ENCODE measurements around the gene MED13. TPM values are rescaled to one million over a fixed set of nuclear protein-coding genes. Genes with fewer than 3 reads are reported as not detected.

The MED13 gene
- total and polyA plus RNA-seq, 4 donors = 4.8 to 80.4 (median 47.5) TPM

DNA sequence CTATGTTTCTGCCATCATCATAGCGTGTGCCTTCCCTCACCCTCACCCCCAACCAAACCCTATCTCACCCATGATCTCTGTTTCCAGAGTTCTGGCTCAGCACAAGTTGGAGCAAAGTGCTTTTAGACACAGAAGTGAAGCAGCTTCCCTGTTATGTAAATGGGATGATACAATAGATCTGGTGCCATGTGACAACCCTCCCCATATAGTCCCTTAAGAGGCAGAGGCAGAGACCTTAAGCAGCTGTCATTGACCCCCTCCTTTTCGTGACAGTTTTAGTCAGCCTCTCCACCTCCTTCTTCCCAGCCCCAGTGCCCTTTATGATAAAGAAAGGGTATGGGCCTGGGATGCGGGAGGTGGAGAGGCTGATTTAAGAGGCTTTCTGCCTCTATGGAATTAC lies 40.3 kb upstream of the MED13 start:
- 88 to 89% methylated on average over 3 of the region's 3 CpGs for WGBS, 2 donors
- Histone ChIP-seq H3K27ac (ENCODE audit: low read depth in 1 of 2, low read length in 2 of 2) (peak overlapping the region; percentile 69 to 97), H3K4me3 (ENCODE audit: low read length in 2 of 2) (no peak overlapping the region), H3K9me3 (ENCODE audit: control insufficient read depth, low read length) (no peaks in the 10 kb centered on the region), H3K27me3 (ENCODE audit: control insufficient read depth in 1 of 2, insufficient read depth in 2 of 2, low read length in 1 of 2) (no peaks in the 10 kb centered on the region), H3K36me3 (ENCODE audit: control insufficient read depth in 1 of 2, insufficient read depth in 2 of 2, low read length in 1 of 2) (no peaks in the 10 kb centered on the region), H3K4me1 (ENCODE audit: control insufficient read depth in 1 of 2, insufficient read depth in 2 of 2, low read length in 2 of 2) (peaks cover 0 to 8% of the 10 kb centered on the region in 2 donors)
- intact Hi-C loops (cut with DNase I) = no loop called here
- ATAC-seq (ENCODE audit: low FRiP score) (no peak), DNase-seq (no peak)

DNA sequence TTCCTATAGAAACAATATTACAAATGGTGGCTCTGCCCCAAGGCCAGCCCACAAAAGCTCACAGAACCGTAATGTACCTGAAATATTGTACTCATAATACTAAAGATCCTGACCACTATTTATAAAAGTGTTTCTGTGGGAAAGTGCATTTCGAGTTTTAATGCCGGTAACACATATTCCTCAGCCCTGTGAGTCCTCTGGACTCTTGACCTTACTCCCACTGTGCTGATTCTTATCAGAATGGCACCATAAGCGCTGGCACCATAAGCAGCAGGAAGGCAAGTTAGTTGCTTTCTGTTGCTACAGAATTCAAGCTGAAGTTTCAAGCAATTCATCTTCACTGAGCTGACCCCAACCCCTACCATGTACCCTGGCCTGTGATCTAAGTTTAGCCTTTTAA lies 36.4 kb upstream of the MED13 start:
- Histone ChIP-seq H3K27ac (ENCODE audit: low read depth in 1 of 2, low read length in 2 of 2) (no peak overlapping the region), H3K36me3 (ENCODE audit: control insufficient read depth in 1 of 2, insufficient read depth in 2 of 2, low read length in 1 of 2) (no peaks in the 10 kb centered on the region), H3K9me3 (ENCODE audit: control insufficient read depth, low read length) (no peaks in the 10 kb centered on the region), H3K4me3 (ENCODE audit: low read length in 2 of 2) (no peak overlapping the region), H3K4me1 (ENCODE audit: control insufficient read depth in 1 of 2, insufficient read depth in 2 of 2, low read length in 2 of 2) (peaks cover 0 to 8% of the 10 kb centered on the region in 2 donors), H3K27me3 (ENCODE audit: control insufficient read depth in 1 of 2, insufficient read depth in 2 of 2, low read length in 1 of 2) (no peaks in the 10 kb centered on the region)
- DNase-seq (no peak), ATAC-seq (ENCODE audit: low FRiP score) (no peak)
- WGBS, 2 donors = 38 to 50% methylated on average over 3 to 4 of the region's 4 CpGs
- intact Hi-C loops (cut with DNase I) = no loop called here

DNA sequence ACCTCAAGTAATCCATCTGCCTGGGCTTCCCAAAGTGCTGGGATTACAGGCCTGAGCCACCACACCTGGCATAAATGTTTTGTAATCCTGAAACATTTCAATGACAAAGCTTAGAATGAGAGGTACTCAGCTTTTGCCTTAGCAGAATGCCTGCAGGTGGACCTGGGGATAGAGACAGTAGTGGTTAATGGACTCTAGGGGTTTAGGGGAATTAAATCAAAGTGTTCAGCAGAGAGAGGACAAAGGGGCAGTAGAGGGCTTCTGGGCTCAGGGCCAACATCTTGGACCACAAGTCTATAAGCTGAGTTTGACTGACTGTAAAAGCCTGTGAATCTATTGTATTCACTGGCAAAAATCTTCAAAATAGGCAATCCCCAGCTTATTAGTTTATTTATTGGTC lies 36.0 kb upstream of the MED13 start:
- Histone ChIP-seq H3K27me3 (ENCODE audit: control insufficient read depth in 1 of 2, insufficient read depth in 2 of 2, low read length in 1 of 2) (no peaks in the 10 kb centered on the region), H3K4me1 (ENCODE audit: control insufficient read depth in 1 of 2, insufficient read depth in 2 of 2, low read length in 2 of 2) (peaks cover 0 to 8% of the 10 kb centered on the region in 2 donors), H3K36me3 (ENCODE audit: control insufficient read depth in 1 of 2, insufficient read depth in 2 of 2, low read length in 1 of 2) (no peaks in the 10 kb centered on the region), H3K9me3 (ENCODE audit: control insufficient read depth, low read length) (no peaks in the 10 kb centered on the region), H3K4me3 (ENCODE audit: low read length in 2 of 2) (no peak overlapping the region), H3K27ac (ENCODE audit: low read depth in 1 of 2, low read length in 2 of 2) (no peak overlapping the region)
- ATAC-seq (ENCODE audit: low FRiP score) (no peak), DNase-seq (no peak)
- intact Hi-C loops (cut with DNase I) = no loop called here

DNA sequence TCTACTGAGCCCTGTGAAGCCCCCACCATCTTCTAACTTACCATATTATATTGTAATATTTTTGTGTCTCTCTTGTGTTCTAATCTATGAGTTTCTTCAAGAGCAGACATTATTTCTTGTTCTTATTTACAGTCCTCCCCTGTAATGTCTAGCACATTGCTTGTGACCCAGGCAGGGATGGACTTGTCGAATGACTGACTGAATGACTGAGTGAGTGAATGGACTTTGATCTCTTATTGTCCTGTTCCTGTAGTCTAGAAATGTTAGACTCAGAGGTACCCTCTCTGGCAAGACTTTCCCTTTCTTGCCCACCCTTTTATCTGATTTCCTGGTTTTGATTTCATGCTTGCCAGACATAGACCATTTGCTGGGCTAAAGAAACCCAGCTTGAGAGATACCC lies 35.0 kb upstream of the MED13 start:
- Histone ChIP-seq H3K27ac (ENCODE audit: low read depth in 1 of 2, low read length in 2 of 2) (no peak overlapping the region), H3K4me1 (ENCODE audit: control insufficient read depth in 1 of 2, insufficient read depth in 2 of 2, low read length in 2 of 2) (peaks cover 0 to 3% of the 10 kb centered on the region in 2 donors), H3K4me3 (ENCODE audit: low read length in 2 of 2) (no peak overlapping the region), H3K9me3 (ENCODE audit: control insufficient read depth, low read length) (no peaks in the 10 kb centered on the region), H3K36me3 (ENCODE audit: control insufficient read depth in 1 of 2, insufficient read depth in 2 of 2, low read length in 1 of 2) (no peaks in the 10 kb centered on the region), H3K27me3 (ENCODE audit: control insufficient read depth in 1 of 2, insufficient read depth in 2 of 2, low read length in 1 of 2) (no peaks in the 10 kb centered on the region)
- intact Hi-C loops (cut with DNase I) = no loop called here
- ATAC-seq (ENCODE audit: low FRiP score) (no peak), DNase-seq (no peak)
- 95 to 97% methylated on average over 1 of the region's 1 CpG for WGBS, 2 donors

DNA sequence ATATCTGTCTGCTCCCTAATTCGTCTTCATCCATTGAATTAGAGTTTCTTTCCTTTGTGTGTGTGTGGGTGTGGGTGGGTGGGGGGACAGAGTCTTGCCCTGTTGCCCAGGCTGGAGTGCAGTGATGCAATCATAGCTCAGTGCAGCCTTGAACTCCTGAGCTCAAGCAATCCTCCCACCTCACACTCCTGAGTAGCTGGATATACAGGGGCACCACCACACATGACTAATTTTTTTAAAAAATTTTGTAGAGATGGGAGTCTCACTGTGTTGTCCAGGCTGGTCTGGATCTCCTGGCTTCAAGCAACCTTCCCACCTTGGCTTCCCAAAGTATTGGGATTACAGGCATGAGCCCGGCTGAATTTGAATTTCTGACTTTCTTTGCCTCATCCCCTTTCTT lies 34.5 kb upstream of the MED13 start:
- DNase-seq (no peak), ATAC-seq (ENCODE audit: low FRiP score) (no peak)
- WGBS, 2 donors = 92 to 94% methylated on average over 2 of the region's 2 CpGs
- Histone ChIP-seq H3K27me3 (ENCODE audit: control insufficient read depth in 1 of 2, insufficient read depth in 2 of 2, low read length in 1 of 2) (no peaks in the 10 kb centered on the region), H3K4me3 (ENCODE audit: low read length in 2 of 2) (no peak overlapping the region), H3K27ac (ENCODE audit: low read depth in 1 of 2, low read length in 2 of 2) (no peak overlapping the region), H3K4me1 (ENCODE audit: control insufficient read depth in 1 of 2, insufficient read depth in 2 of 2, low read length in 2 of 2) (peaks cover 0 to 2% of the 10 kb centered on the region in 2 donors), H3K36me3 (ENCODE audit: control insufficient read depth in 1 of 2, insufficient read depth in 2 of 2, low read length in 1 of 2) (no peaks in the 10 kb centered on the region), H3K9me3 (ENCODE audit: control insufficient read depth, low read length) (no peaks in the 10 kb centered on the region)
- intact Hi-C loops (cut with DNase I) = no loop called here

DNA sequence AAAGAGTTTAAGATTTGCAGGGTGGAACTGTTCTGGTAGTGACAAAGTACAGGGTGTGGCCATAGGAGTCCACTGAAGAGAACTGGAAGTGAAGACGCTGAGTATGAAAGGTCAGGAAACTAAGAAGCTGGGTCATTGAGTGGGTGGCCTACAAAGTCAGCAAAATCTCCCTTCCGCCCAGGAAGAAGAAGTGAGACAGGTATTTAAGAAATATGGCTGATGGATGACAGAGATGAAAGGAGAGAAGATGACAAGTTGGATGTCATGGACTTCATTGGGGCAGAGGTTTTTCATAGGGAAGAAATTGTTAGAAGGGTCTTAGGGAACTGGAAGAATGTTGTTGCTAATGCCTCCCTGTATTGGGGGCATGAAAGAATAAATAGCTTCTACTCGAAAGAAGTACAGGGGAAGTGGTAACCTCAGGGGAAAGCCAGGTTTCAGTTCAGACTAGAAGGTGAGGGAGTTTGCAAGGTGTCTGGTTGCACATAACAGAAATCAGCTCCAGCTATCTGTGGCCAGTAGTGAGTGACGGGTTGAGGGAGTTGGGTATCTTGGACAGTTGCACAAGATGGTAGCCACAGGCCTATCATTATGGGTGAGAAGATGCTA lies 33.6 kb upstream of the MED13 start:
- no peak overlapping the region for H3K4me3 ChIP-seq (ENCODE audit: low read length in 2 of 2)
- intact Hi-C loops (cut with DNase I) = no loop called here
- WGBS, 2 donors = 88 to 94% methylated on average over 4 of the region's 4 CpGs
- H3K9me3 ChIP-seq (ENCODE audit: control insufficient read depth, low read length) = no peaks in the 10 kb centered on the region
- H3K4me1 ChIP-seq (ENCODE audit: control insufficient read depth in 1 of 2, insufficient read depth in 2 of 2, low read length in 2 of 2) = no peaks in the 10 kb centered on the region
- H3K27me3 ChIP-seq (ENCODE audit: control insufficient read depth in 1 of 2, insufficient read depth in 2 of 2, low read length in 1 of 2) = no peaks in the 10 kb centered on the region
- no peak for ATAC-seq (ENCODE audit: low FRiP score)
- no peak for DNase-seq
- H3K27ac ChIP-seq (ENCODE audit: low read depth in 1 of 2, low read length in 2 of 2) = no peak overlapping the region
- no peaks in the 10 kb centered on the region for H3K36me3 ChIP-seq (ENCODE audit: control insufficient read depth in 1 of 2, insufficient read depth in 2 of 2, low read length in 1 of 2)

DNA sequence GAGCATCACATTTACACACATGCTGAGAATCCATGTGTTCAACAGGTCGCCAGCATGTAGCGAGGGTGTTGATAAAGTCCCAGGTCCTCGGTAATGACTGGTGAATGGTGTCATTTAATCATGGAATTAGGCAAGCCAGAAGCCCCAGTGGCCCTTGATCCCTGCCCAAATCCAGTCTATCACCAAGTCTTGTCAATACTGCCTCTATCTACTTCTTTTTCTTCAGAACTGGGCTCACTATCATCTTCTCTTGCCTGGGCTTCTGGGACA lies 31.3 kb upstream of the MED13 start:
- Histone ChIP-seq H3K4me1 (ENCODE audit: control insufficient read depth in 1 of 2, insufficient read depth in 2 of 2, low read length in 2 of 2) (peaks cover 0 to 1% of the 10 kb centered on the region in 2 donors), H3K9me3 (ENCODE audit: control insufficient read depth, low read length) (no peaks in the 10 kb centered on the region), H3K4me3 (ENCODE audit: low read length in 2 of 2) (no peak overlapping the region), H3K27me3 (ENCODE audit: control insufficient read depth in 1 of 2, insufficient read depth in 2 of 2, low read length in 1 of 2) (no peaks in the 10 kb centered on the region), H3K36me3 (ENCODE audit: control insufficient read depth in 1 of 2, insufficient read depth in 2 of 2, low read length in 1 of 2) (peaks cover 0 to 2% of the 10 kb centered on the region in 2 donors), H3K27ac (ENCODE audit: low read depth in 1 of 2, low read length in 2 of 2) (peak overlapping the region in 1 of 2 donors; percentile 76)
- ATAC-seq (ENCODE audit: low FRiP score) (no peak), DNase-seq (no peak)
- intact Hi-C loops (cut with DNase I) = no loop called here
- 93 to 94% methylated on average over 3 of the region's 3 CpGs for WGBS, 2 donors

DNA sequence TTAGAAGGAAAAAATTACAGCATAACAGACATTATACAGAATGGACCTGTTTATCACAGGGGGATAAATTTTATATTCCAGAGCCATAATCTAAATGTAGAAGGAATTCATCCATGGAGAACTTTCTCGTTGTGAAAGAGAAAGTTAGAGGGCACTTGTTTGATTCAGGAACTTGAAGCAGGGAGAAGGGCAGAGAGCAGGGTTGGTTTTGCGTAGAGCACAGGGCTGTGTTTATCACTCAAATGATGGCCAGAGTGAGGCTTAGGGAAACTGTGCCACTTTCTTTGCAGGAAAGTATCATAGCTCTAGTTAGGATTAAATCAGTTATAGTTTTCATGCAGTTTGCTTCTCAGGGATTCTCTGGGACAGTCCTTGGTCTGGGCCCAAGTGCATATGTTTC lies 29.1 kb upstream of the MED13 start:
- H3K27me3 ChIP-seq (ENCODE audit: control insufficient read depth in 1 of 2, insufficient read depth in 2 of 2, low read length in 1 of 2) = no peaks in the 10 kb centered on the region
- peaks cover 0 to 2% of the 10 kb centered on the region in 2 donors for H3K36me3 ChIP-seq (ENCODE audit: control insufficient read depth in 1 of 2, insufficient read depth in 2 of 2, low read length in 1 of 2)
- H3K4me1 ChIP-seq (ENCODE audit: control insufficient read depth in 1 of 2, insufficient read depth in 2 of 2, low read length in 2 of 2) = peaks cover 0 to 1% of the 10 kb centered on the region in 2 donors
- intact Hi-C loops (cut with DNase I) = no loop called here
- WGBS, 2 donors = 48 to 59% methylated on average over 2 of the region's 2 CpGs
- no peaks in the 10 kb centered on the region for H3K9me3 ChIP-seq (ENCODE audit: control insufficient read depth, low read length)
- no peak overlapping the region for H3K27ac ChIP-seq (ENCODE audit: low read depth in 1 of 2, low read length in 2 of 2)
- ATAC-seq (ENCODE audit: low FRiP score) (no peak), DNase-seq (no peak)
- no peak overlapping the region for H3K4me3 ChIP-seq (ENCODE audit: low read length in 2 of 2)

DNA sequence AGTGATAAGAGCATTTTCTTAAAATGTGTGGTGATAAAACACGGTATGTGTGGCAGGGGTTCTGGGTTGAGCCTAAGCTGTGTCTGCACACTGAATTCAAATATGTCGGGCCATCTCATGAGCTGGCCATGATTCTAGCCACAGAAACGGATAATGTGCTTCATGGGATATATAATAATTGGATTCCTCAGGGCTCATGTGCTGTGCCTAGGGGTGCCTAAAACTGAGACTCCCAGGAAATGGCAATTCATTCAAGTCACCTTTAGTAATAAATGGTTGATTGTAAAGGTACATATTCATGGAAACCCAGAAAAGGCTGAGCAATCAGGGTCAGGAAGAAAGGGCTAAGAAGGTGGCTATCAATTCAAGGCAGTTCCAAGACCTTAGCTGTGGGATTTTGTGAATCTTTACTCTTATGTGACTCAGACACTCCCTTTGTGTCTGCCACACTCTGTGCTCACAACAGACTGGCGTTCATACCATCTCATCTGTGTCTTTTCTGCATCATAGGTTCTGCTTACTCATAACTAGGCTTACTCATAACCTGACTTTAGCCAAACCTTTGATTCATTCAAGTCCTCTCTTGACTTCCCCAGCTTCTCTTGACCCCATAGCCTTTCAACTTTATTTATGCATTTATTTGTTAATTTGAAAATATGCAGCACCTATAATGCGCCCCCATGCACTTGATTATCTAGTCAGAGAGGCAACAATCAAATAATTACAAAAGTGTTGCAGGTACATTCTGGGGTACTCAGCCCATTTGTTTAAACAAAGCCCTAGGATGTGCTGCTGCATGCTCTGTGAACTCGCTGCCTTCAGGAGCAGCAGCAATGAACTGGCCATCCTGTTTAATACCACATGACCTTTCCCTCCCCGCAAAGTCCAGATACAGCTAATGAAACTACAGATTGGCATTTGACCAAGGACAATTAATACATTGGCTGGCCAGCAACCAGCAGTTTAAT lies 28.4 kb upstream of the MED13 start:
- no peak overlapping the region for H3K4me3 ChIP-seq (ENCODE audit: low read length in 2 of 2)
- no peak for DNase-seq
- peaks cover 0 to 2% of the 10 kb centered on the region in 2 donors for H3K36me3 ChIP-seq (ENCODE audit: control insufficient read depth in 1 of 2, insufficient read depth in 2 of 2, low read length in 1 of 2)
- intact Hi-C loops (cut with DNase I) = no loop called here
- H3K27ac ChIP-seq (ENCODE audit: low read depth in 1 of 2, low read length in 2 of 2) = peak overlapping the region in 1 of 2 donors; percentile 59
- H3K4me1 ChIP-seq (ENCODE audit: control insufficient read depth in 1 of 2, insufficient read depth in 2 of 2, low read length in 2 of 2) = peaks cover 0 to 1% of the 10 kb centered on the region in 2 donors
- H3K9me3 ChIP-seq (ENCODE audit: control insufficient read depth, low read length) = no peaks in the 10 kb centered on the region
- H3K27me3 ChIP-seq (ENCODE audit: control insufficient read depth in 1 of 2, insufficient read depth in 2 of 2, low read length in 1 of 2) = no peaks in the 10 kb centered on the region
- 80 to 85% methylated on average over 7 of the region's 7 CpGs for WGBS, 2 donors
- ATAC-seq (ENCODE audit: low FRiP score) = no peak
